K562 (cell line): ENCODE results near the gene SUSD5. TPM values are rescaled to one million over a fixed set of nuclear protein-coding genes. Genes with fewer than 3 reads are reported as not detected.

Source experiments
- ATF3 ChIP-seq, 2 experiments: fragments of 450-650 bp in 1 of 2; sonication (generic) in 1 of 2; formaldehyde crosslinking in 1 of 2; IDR thresholded peaks in 1 of 2; conservative IDR thresholded peaks in 1 of 2; 2 replicates each; pipeline versions ENCODE4 v1.6.1 to v1.8.1; 2016 to 2023; ENCODE audit warnings: mild to moderate bottlenecking in 2 of 2, moderate library complexity in 2 of 2, inconsistent platforms in 1 of 2, missing genetic modification reagents in 1 of 2
- FOXP4 ChIP-seq: sonication (generic); formaldehyde crosslinking; IDR thresholded peaks from 2 replicates; pipeline ENCODE4 v1.8.0; 2022; ENCODE audit warnings: mild to moderate bottlenecking, missing genetic modification reagents, borderline replicate concordance
- ZNF592 ChIP-seq: fragments of 450-650 bp; IDR thresholded peaks from 2 replicates; pipeline ENCODE4 v1.6.1; 2017; ENCODE audit warnings: antibody characterized with exemption, mild to moderate bottlenecking
- polyA plus RNA-seq, 8 experiments: library from polyadenylated mRNA; depleted of rRNA in 4 of 8; stranded (reverse) in 5 of 8; unstranded in 3 of 8; fragments of >200 nt; fragmentation: Nextera tagmentation in 2 of 8; fragmentation: Illumina TruSeq in 1 of 8; extraction: Ambion mirVana in 2 of 8; extraction: Trizol in 1 of 8; gene quantifications; 2 replicates each; pipeline versions ENCODE4 v1.2.1 to v1.2.3, GENCODE V29; 2011 to 2014; ENCODE audit warnings: inconsistent platforms in 1 of 8, missing spikeins in 1 of 8
- total RNA-seq, 7 experiments: library from RNA; depleted of rRNA in 6 of 7; stranded (reverse); fragments of >200 nt in 6 of 7; fragmentation: Illumina TruSeq in 2 of 7; extraction: Trizol in 2 of 7; gene quantifications; 2 replicates each; pipeline versions ENCODE4 v1.2.1 to v1.2.3, GENCODE V29; 2011 to 2021; ENCODE audit warnings: low replicate concordance in 1 of 7

SUSD5 gene
- total and polyA plus RNA-seq, 9 of the 15 experiments (the other 6 are each of a cell fraction or from before 2014, with no cell fraction given) = not detected

GRCh38 chr3:33246786-33247185, 28.2 kb upstream of the SUSD5 start (continued):
- no peak for TF ChIP-seq ZNF592
- no peak for TF ChIP-seq ATF3 (IDR thresholded peaks at IDR 0.05)
- no peak for TF ChIP-seq ATF3 (CRISPR knock-in tag; conservative IDR thresholded peaks at IDR 0.05)
- TF ChIP-seq FOXP4 = no peak
